Cardiac septum (tissue), 1 donor: ENCODE results near the gene RABIF. TPM values are rescaled to one million over a fixed set of nuclear protein-coding genes. Genes with fewer than 3 reads are reported as not detected.
"Not testable (repeated sequence)": the region's sequence is repeated elsewhere in the genome, so short reads cannot be mapped to it uniquely, and the experiment has no call there.

Source experiments
- DNase-seq: peaks from one replicate; pipeline ENCODE4 v3.0.0-alpha.2; 2020; ENCODE audit warnings: low spot score
- intact Hi-C: fragments of 100-400 bp; cut with DNase I; formaldehyde crosslinking; loops from one replicate; pipeline ENCODE4 v1.14.0; 2022
- total RNA-seq: library from RNA; stranded (reverse); fragmentation: NEBNext Ultra II Directional; extraction: Animal tissue kit (Norgen Biotek cat#: 25700); gene quantifications from one replicate; pipeline ENCODE4 v1.2.1, GENCODE V29; 2021
- donor health status: DM: no; HTN: no; CAD: no.

Gene RABIF
- total RNA-seq, 1 donor from 2014 or later, result 5.8 TPM

GRCh38 chr1:202837746-202838262, 51.1 kb downstream of the RABIF start:
- intact Hi-C loops, result no loop called here
- DNase-seq, result no peak

DNA sequence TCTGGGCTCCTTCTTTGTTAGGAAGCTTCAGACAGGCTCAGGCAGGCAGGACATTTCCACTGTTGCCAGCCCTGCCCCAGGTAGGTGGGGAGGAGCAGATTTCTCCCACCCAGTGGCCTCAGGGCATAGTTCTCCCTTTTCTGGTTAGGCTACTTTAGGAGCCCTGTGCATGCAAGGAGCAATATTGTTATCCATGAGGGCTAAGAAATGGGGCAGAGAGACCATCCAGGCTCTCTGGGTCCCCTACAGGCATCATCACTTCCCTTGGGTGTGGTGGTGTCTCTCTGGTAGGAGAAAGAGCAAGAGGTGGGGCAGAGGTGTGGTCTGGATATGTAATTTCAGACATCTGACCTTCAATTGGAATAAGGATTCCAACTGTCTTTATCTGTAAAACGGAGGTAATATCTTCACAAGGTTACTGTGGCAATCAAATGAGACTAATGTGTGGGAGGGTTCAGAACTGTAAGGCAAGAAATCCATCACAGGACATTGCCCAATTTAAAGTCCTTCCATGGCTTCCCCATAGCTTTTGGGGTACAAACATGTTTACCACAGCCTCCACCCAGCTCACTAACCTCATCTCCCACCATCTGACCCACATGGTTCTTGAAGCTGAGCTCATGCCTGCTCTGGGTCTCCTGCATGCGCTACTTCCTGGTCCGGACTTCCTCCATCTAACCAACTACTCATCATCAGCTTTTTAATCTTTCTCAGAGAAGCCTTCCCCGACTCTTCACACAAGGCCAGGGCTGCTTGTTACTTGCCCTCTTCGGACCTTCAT, 52.1 kb downstream of the RABIF start:
- intact Hi-C loops, result no loop called here
- no peak for DNase-seq

GRCh38 chr1:202835548-202836072, 53.3 kb downstream of the RABIF start:
- DNase-seq, result no peak
- intact Hi-C loops, result no loop called here

DNA sequence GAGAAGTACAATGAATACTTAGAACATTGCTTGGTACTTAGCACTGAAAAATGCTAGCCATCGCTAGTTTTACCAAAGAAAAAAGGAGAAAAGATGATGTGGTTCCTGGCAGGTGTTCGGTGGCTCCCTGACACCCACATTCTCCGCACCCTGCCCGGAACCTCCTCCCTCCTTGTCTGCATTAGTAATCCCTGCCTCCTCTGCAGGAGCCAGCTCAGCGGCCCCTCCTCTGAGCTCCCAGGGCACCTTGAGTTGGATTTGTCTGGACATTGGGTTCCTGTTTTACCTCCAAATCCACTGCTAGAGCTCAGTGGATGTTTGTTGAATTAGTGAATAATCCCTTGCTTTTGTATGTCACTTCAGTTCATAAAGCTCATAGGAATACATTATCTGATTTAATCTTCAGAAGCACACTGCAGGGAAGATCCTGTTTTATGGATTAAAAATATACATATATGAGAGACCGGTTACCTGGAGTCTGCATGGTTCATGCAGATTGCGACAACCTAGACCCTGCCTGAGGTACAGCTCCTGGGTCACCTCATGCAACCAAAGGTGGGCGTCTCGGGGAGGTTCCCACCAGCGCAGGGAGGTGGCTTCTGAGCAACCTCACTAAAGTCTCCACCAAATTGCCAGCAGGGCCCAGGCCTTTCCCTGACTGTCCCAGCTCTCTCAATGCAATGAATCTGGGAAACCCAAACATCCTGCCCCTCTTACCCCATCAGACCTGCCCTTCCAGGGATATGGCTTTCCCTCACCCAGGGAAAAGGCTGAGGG, 54.0 kb downstream of the RABIF start:
- no peak for DNase-seq
- intact Hi-C loops, result no loop called here

- intact Hi-C loops, result no loop called here
- DNase-seq, result no peak
Observed at GRCh38 chr1:202831906-202832305, 57.0 kb downstream of the RABIF start.

- intact Hi-C loops, DNase-seq: not testable (repeated sequence)
Observed at GRCh38 chr1:202829223-202829622, 59.7 kb downstream of the RABIF start.

Other genes starting within 250 kb of the RABIF start
- gene SYT2, start 178.7 kb downstream of the RABIF start, total RNA-seq, result not detected
- 21.7 TPM for gene KDM5B, start 80.7 kb downstream of the RABIF start, total RNA-seq
- 1.7 TPM for gene PCAT6, start 78.2 kb downstream of the RABIF start, total RNA-seq
- 23.3 TPM for gene KLHL12, start 38.1 kb upstream of the RABIF start, total RNA-seq
- 89.5 TPM for gene ADIPOR1, start 69.2 kb upstream of the RABIF start, total RNA-seq
- gene CYB5R1, start 78.1 kb upstream of the RABIF start, total RNA-seq, result 186 TPM
- gene TMEM183A, start 118.2 kb upstream of the RABIF start, total RNA-seq, result 27.7 TPM
- 46.7 TPM for gene PPFIA4, start 137.3 kb upstream of the RABIF start, total RNA-seq
- gene MYOG, start 196.9 kb upstream of the RABIF start, total RNA-seq, result 0.16 TPM
- 12.1 TPM for gene ADORA1, start 238.6 kb upstream of the RABIF start, total RNA-seq